Iris pigment epithelial cell (primary cell): ENCODE data around the gene DTWD1.
A peak's percentile ranks its signal among the peaks of the same experiment; 100 is the strongest.
"Not testable (repeated sequence)": the region's sequence is repeated elsewhere in the genome, so short reads cannot be mapped to it uniquely, and the experiment has no call there.

Experiments used
- DNase-seq: peaks from one replicate; pipeline ENCODE4 v3.0.0-alpha.2; 2011; ENCODE audit warnings: low read depth

Gene DTWD1

GRCh38 chr15:49645941-49646340, 25.1 kb downstream of the DTWD1 start:
- DNase-seq: peak; percentile 88

GRCh38 chr15:49646891-49647290, 26.0 kb downstream of the DTWD1 start:
- peak; percentile 69 for DNase-seq

- DNase-seq: no peak
Observed at GRCh38 chr15:49649987-49650386, 29.1 kb downstream of the DTWD1 start.

GRCh38 chr15:49650676-49651075, 29.8 kb downstream of the DTWD1 start:
- DNase-seq: no peak

GRCh38 chr15:49652922-49653321, 32.1 kb downstream of the DTWD1 start:
- no peak for DNase-seq

GRCh38 chr15:49656734-49657133, 35.9 kb downstream of the DTWD1 start:
- no peak for DNase-seq

GRCh38 chr15:49664716-49665115, 43.9 kb downstream of the DTWD1 start:
- DNase-seq: no peak

- not testable (repeated sequence) for DNase-seq
Observed at GRCh38 chr15:49666486-49666885, 45.6 kb downstream of the DTWD1 start.

- DNase-seq: no peak
Observed at GRCh38 chr15:49669288-49669687, 48.4 kb downstream of the DTWD1 start.

- no peak for DNase-seq
Observed at GRCh38 chr15:49673861-49674260, 53.0 kb downstream of the DTWD1 start.

- DNase-seq: peak; percentile 22
Observed at GRCh38 chr15:49674370-49674769, 53.5 kb downstream of the DTWD1 start.

GRCh38 chr15:49675041-49675440, 54.2 kb downstream of the DTWD1 start:
- peak; percentile 89 for DNase-seq

- DNase-seq: no peak
Observed at GRCh38 chr15:49678655-49679054, 57.8 kb downstream of the DTWD1 start.

- peak; percentile 50 for DNase-seq
Observed at GRCh38 chr15:49686599-49686998, 65.8 kb downstream of the DTWD1 start.

- DNase-seq: no peak
Observed at GRCh38 chr15:49688135-49688790, 67.4 kb downstream of the DTWD1 start.

- DNase-seq: peak; percentile 16
Observed at GRCh38 chr15:49692514-49693090, 71.8 kb downstream of the DTWD1 start.

GRCh38 chr15:49693498-49693897, 72.7 kb downstream of the DTWD1 start:
- peak; percentile 51 for DNase-seq

GRCh38 chr15:49696433-49696832, 75.6 kb downstream of the DTWD1 start:
- peak; percentile 58 for DNase-seq

GRCh38 chr15:49697121-49697520, 76.3 kb downstream of the DTWD1 start:
- DNase-seq: peak; percentile 67

- DNase-seq: not testable (repeated sequence)
Observed at GRCh38 chr15:49702982-49703381, 82.1 kb downstream of the DTWD1 start.
